RPMI8226 (cell line): Measurements from ENCODE around the gene SPOCK3.
"Not testable (repeated sequence)": the region's sequence is repeated elsewhere in the genome, so short reads cannot be mapped to it uniquely, and the experiment has no call there.

ENCODE experiments used
- DNase-seq: peaks from one replicate; pipeline ENCODE4 v3.0.0-alpha.2; 2015

The SPOCK3 gene

DNA sequence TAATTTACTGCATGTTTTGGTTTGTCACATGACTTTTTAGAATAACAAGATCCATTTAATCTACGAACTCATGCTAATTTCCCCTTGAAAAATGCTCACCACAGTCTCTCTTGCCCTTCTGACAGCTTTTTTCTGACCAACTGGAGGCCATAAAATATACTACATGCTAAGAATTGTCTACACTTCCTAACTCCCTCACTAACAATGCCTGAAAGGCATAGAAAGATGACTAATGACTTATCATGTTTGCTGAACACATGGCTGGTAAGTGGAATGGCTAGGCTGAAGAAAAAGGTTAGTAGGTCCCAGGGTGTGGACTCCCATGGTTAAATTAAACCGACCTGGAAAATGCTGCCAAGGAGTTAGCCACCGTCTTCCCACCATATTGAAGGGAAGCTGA lies 309.9 kb downstream of the SPOCK3 start:
- DNase-seq = no peak

DNA sequence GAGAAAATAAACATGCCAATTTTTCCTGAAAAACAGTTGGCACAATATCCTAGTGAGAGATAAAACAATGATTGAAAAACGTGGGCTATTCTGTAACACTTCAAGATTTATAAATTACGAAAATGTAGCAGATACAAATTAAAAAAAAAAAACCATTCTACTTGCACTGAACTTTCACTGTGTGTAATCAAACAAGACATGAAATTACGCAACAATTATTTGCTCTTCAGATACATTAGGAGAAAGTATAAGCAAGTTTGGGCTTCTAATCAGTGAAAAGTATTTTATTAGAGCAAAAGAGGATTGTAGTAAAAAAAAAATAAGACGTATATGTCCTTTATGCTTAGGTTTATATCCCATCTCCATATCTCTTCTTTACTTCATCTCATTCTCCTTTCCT lies 320.4 kb downstream of the SPOCK3 start:
- no peak for DNase-seq

DNA sequence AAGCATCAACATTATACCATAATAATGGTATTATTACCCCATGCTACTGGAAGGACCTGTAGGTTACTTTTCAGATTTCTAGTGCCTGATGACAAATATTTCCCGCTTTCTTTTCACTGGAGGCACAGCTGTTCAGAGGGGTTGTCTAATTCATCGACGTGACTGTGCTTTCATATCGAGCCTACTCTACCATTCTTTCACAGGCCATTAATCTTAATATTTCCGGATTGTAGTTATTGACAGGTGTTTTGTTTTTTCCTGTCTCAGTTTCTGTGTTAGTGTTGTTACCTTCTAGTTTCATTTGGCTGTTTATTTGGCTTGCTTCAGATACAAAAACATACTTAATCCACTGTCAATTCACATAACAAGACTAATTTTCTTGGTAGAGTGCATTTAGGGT lies 330.9 kb downstream of the SPOCK3 start:
- no peak for DNase-seq

- DNase-seq = no peak
Observed at GRCh38 chr4:166902941-166903340, 331.4 kb downstream of the SPOCK3 start.

- DNase-seq = no peak
Observed at GRCh38 chr4:166896254-166896653, 338.0 kb downstream of the SPOCK3 start.

DNA sequence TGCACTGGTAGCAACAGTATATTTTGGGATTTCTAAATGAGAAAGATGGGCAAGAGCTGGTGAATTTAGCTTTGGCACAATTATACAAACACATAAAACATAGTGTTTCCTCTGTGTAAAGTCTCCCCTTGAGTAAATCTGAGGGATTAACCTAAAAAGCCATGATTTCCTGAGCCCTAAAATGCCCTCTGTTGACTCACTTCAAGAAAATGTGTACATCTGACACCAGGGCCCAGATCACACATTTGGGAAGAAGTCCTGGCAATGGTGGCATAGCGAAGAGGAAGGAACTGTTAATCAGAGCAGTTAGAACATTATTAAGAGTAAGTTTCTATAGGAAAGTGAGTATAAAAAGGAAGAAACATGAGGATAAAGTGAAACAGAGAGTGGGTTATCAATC lies 338.5 kb downstream of the SPOCK3 start:
- no peak for DNase-seq

DNA sequence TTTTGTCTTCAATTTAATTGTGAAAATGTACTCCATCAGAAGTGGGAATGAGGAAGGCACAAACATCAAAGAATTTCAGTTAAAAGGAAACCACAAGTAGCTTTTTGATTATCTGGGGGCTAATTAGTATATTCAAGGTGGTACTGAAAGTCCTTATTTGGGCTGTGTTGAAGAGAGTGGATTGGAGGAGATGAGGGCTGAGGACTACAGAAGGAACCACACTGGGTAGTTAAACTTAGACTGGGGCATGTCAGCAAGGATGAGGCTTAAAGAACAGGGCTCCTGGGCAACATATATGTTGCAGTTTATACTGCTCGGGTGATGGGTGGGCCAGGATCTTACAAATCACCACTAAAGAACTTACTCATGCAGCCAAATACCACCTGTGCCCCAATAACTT lies 346.8 kb downstream of the SPOCK3 start:
- DNase-seq = no peak

GRCh38 chr4:166886718-166887117 lies 347.6 kb downstream of the SPOCK3 start:
- no peak for DNase-seq

DNA sequence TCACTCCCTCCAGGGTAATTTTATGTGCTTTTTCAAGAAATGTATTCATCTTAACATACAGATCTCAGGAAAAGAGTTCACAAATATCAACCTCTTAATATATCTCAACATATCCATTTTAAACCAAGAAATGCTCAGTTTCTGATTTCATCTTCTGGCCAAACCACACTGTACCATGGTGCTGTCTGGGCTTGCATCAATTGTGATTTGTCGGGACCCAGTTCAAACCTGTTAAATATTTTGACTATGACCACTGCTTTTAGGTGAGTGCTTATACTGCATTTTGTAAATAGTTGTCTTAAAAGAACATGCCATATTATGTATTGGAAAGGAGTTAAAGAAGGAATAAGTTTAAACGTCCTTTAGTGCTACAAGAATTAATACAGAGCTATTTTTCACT lies 352.1 kb downstream of the SPOCK3 start:
- no peak for DNase-seq

GRCh38 chr4:166875821-166876220 lies 358.5 kb downstream of the SPOCK3 start:
- no peak for DNase-seq

DNA sequence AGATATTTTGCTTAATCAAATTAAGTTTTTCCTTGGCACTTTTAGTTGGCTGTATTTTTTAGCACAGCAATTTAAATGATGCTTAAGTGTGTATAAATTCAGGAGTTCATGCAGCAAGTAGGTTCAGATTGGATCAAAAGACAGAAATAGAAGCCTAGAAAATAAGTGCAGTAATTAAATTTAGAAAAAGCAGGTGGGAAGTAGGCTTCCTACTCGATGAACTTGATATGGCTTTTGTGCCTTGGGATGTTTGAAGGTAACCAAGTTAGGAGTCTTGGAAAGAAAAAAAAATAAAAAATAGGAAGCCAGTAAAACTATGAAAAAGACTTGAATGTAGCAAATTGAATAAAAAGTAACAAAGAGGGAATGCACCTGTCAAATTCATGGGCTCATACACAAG lies 372.3 kb downstream of the SPOCK3 start:
- DNase-seq = no peak

DNA sequence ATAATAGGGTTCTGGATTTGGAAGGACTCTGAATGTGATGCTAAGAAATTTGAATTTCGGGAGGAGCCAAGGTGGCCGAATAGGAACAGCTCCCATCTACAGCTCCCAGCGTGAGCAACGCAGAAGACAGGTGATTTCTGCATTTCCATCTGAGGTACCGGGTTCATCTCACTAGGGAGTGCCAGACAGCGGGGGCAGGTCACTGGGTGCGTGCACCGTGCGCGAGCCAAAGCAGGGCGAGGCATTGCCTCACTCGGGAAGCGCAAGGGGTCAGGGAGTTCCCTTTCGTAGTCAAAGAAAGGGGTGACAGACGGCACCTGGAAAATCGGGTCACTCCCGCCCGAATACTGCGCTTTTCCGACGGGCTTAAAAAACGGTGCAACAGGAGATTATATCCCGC lies 383.9 kb downstream of the SPOCK3 start:
- not testable (repeated sequence) for DNase-seq

DNA sequence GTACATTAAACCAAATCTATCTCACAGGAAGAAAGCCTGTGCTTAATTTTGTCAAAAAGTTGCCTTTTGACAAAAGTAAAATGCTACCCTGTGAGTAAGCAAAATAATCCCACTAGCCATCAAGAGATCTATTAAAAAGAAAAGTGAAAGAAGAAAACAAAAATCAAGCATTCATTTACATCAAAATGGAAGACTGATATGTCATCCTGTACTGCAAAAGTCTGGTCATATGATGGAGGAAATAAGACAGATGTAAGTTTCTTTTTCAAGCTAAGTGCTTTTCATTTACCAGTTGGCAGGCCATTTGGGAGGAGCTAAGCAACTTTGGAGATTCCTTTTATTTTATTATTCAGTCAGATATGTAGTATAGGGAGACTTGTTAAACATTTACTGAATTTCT lies 387.4 kb downstream of the SPOCK3 start:
- DNase-seq = no peak

GRCh38 chr4:166842795-166843261 lies 391.5 kb downstream of the SPOCK3 start:
- no peak for DNase-seq

GRCh38 chr4:166839615-166840251 lies 394.6 kb downstream of the SPOCK3 start:
- no peak for DNase-seq

DNA sequence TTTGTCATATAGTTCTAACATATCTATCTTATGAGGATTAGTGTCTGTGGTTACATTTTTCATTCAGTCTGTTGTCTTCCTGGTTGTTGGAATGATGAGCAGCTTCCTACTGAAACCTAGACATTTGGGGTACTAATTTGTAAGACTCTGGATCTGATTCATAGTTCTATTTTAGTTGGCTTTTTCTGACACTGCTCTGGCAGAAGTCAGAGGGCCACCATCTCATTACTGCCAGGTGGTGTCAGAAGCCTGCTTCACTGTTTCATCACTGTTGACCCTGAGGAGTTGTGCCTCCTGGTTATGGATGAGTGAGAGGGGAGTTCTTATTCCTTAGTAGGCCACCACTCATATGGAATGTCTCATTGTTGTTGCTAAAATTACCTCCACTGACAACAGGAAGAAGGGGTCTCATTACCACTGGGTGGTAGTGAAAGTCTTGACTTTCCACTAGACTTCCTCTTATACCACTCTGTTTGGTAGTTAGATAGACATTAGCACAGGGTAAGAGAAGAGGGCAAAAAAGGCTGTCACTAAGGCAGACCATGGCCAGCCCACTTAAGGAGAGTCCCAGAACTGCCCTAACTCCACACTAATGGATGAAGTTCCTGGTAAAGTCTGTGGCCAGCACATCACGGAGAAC lies 395.2 kb downstream of the SPOCK3 start:
- no peak for DNase-seq

DNA sequence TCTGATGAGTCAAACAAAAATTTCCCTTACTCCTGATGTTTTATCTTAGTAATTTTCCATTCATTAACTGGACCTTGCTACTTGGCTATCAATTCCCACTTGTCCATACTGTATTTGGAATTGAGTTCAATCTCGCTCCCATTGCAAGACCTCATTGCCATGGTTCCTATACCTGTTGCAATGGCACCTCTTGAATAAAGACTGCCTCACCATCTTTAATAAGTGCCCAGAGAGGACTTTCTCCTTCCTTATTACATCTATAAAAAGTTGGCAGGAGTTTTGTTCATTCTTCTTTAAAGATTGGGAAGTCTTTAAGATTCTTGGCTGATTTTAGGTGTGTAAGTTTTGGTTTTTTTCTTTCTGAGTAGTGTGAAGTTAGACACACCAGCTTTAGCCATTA lies 397.4 kb downstream of the SPOCK3 start:
- no peak for DNase-seq

- no peak for DNase-seq
Observed at GRCh38 chr4:166827629-166828028, 406.7 kb downstream of the SPOCK3 start.

- no peak for DNase-seq
Observed at GRCh38 chr4:166827167-166827566, 407.1 kb downstream of the SPOCK3 start.

DNA sequence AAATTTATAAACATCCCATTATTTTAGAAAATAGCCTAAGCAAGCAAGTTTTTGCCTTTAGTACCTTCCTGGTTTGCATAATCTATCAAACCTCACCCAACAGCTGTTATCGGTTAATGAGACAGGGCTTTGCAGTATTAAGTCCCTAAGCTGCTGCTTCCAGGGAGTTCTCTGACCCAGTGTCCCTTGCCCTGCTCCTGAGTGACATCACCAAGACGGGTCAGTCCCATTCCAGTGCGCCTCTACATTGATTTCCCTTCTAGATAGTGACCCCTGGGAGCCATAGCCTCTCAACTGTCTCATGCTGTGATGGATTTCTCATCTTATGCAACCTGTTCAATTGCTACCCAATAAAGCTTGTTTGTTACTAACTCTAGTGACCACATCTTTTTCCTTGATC lies 410.4 kb downstream of the SPOCK3 start:
- no peak for DNase-seq

DNA sequence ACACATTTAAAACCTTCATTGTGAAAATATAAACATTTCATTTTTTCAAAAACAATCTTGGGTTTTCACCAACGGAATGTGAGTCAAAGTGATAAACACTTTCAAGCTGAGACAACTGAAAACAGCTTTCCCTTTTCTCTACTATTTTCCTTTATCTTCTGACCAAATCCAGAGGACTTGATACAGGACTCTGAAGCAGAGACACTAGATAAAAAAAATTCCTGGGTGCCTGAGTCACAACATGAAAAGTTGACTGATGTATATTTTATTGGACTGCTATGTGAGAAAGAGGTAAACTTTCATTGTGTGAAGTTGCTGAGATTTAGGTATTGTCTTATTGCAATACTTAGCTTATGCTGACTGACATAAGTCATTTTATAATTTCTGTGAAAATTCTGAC lies 411.2 kb downstream of the SPOCK3 start:
- no peak for DNase-seq

- no peak for DNase-seq
Observed at GRCh38 chr4:166822386-166822785, 411.9 kb downstream of the SPOCK3 start.

- DNase-seq = no peak
Observed at GRCh38 chr4:166816890-166817289, 417.4 kb downstream of the SPOCK3 start.

DNA sequence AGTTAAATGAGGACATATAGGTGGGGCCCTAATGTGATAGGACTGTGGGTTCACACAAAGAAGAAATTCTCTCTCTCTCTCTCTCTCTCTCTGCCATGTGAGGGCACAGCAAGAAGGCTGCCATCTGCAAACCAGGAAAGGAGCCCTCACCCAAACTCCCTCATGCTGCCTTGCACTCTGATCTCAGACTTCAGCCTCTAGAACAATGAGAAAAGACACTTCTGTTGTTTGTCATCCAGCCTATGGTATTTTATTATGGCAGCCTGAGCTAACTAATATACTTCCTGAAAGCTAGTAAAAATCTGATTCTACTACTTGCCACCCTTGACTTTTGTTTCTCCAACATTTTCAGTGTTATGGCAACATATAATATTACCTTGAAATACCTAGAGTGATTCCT lies 425.9 kb downstream of the SPOCK3 start:
- DNase-seq = no peak

- no peak for DNase-seq
Observed at GRCh38 chr4:166802346-166802745, 431.9 kb downstream of the SPOCK3 start.
